ENCODE results near the gene CDK11B.

The CDK11B gene

GRCh38 chr1:1626207-1627141 lies 32.3 kb downstream of the CDK11B start:
- DNase-seq: no peak

GRCh38 chr1:1625824-1626206 lies 33.0 kb downstream of the CDK11B start:
- DNase-seq: no peak

GRCh38 chr1:1625404-1625775 lies 33.4 kb downstream of the CDK11B start:
- DNase-seq: no peak

- DNase-seq: no peak
Observed at GRCh38 chr1:1624443-1625403, 34.1 kb downstream of the CDK11B start.

- DNase-seq: no peak
Observed at GRCh38 chr1:1623631-1624442, 35.0 kb downstream of the CDK11B start.

GRCh38 chr1:1623181-1623630 lies 35.6 kb downstream of the CDK11B start:
- DNase-seq: no peak

GRCh38 chr1:1622788-1623094 lies 36.1 kb downstream of the CDK11B start:
- DNase-seq: no peak

GRCh38 chr1:1622010-1622787 lies 36.6 kb downstream of the CDK11B start:
- no peak for DNase-seq

- DNase-seq: no peak
Observed at GRCh38 chr1:1621173-1622009, 37.4 kb downstream of the CDK11B start.

- DNase-seq: no peak
Observed at GRCh38 chr1:1620433-1621139, 38.2 kb downstream of the CDK11B start.

- DNase-seq: no peak
Observed at GRCh38 chr1:1619917-1620361, 38.9 kb downstream of the CDK11B start.

GRCh38 chr1:1618396-1619068 lies 40.3 kb downstream of the CDK11B start:
- no peak for DNase-seq

GRCh38 chr1:1617925-1618324 lies 40.9 kb downstream of the CDK11B start:
- no peak for DNase-seq

GRCh38 chr1:1617516-1617915 lies 41.3 kb downstream of the CDK11B start:
- DNase-seq: no peak

GRCh38 chr1:1616838-1617237 lies 42.0 kb downstream of the CDK11B start:
- no peak for DNase-seq

- DNase-seq: no peak
Observed at GRCh38 chr1:1616045-1616790, 42.6 kb downstream of the CDK11B start.

GRCh38 chr1:1615256-1616044 lies 43.4 kb downstream of the CDK11B start, which contains the start of gene MIB2:
TSS of gene MIB2 (plus strand) at chr1:1615500. CDS start at chr1:1623453, 7,953 bp downstream.
- DNase-seq: peak; percentile 92

GRCh38 chr1:1614954-1615255 lies 43.9 kb downstream of the CDK11B start:
- no peak for DNase-seq

All from NCI-H1092 (cell line).